GM12878 (cell line): Measurements from ENCODE around the gene STK32B. TPM values are rescaled to one million over a fixed set of nuclear protein-coding genes. Genes with fewer than 3 reads are reported as not detected.

Experiments used
- ATAC-seq: fragments of 200-7000 bp; cut with Tn5 transposase; 3 replicates; pipeline ENCODE4 v1.9.1; 2020; ENCODE audit warnings: mild to moderate bottlenecking, moderate library complexity
- BruUV-seq: library from RNA; stranded (reverse); fragments of 400-500 nt; replicated peaks from 2 replicates; lab custom pipeline; 2021; lab: Mats Ljungman, UMichigan
- CTCF ChIA-PET: fragments of 300-600 bp; sonication (Branson Sonifier 250); formaldehyde crosslinking; extraction: SDS; loops from one replicate; lab custom pipeline; 2021; ENCODE audit warnings: inconsistent platforms; lab: Yijun Ruan, JAX
- POLR2A ChIA-PET: fragments of 350-600 bp; formaldehyde crosslinking; extraction: SDS; loops from one replicate; lab custom pipeline; 2021; ENCODE audit warnings: inconsistent platforms; lab: Charles Lee
- RAD21 ChIA-PET: fragments of 300-600 bp; sonication (Branson Sonifier 250); formaldehyde crosslinking; loops from one replicate; lab custom pipeline; 2023; ENCODE audit warnings: antibody characterized with exemption; ENCODE audit not compliant: unreplicated experiment; lab: Charles Lee
- SMC1A ChIA-PET: fragments of 300-600 bp; sonication (Branson Sonifier 250); formaldehyde crosslinking; loops from one replicate; lab custom pipeline; 2023; ENCODE audit not compliant: unreplicated experiment, uncharacterized antibody; lab: Charles Lee
- DNase-seq: peaks from one replicate; pipeline ENCODE4 v3.0.0-alpha.2; 2011; ENCODE audit warnings: low read depth, low spot score
- FAIRE-seq: peaks from 3 replicates; lab custom pipeline; 2011; peaks lifted over from hg19 to GRCh38; lab: Jason Lieb, UNC
- H2AFZ ChIP-seq: 2 replicates; pipeline ENCODE4 v1.6.0; 2011; ENCODE audit warnings: low read depth, low read length, control low read depth; ENCODE audit not compliant: control insufficient read depth
- H3K27ac ChIP-seq: 2 replicates; pipeline ENCODE4 v1.5.1; 2011; ENCODE audit warnings: control low read depth; ENCODE audit not compliant: control insufficient read depth, insufficient read depth
- H3K27me3 ChIP-seq, 2 experiments: replicated peaks in 1 of 2; 2 replicates each; pipeline versions ENCODE4 v1.6.0 to v1.6.1; 2011; ENCODE audit warnings: low read length in 1 of 2; ENCODE audit not compliant: control insufficient read depth in 2 of 2, insufficient read depth in 2 of 2
- H3K36me3 ChIP-seq, 2 experiments: 2 replicates each; pipeline ENCODE4 v1.5.1; 2011; ENCODE audit warnings: low read length in 1 of 2; ENCODE audit not compliant: control insufficient read depth in 2 of 2, insufficient read depth in 2 of 2
- H3K4me1 ChIP-seq: 2 replicates; pipeline ENCODE4 v1.6.1; 2011; ENCODE audit warnings: mild to moderate bottlenecking, low read length, moderate library complexity, mixed read lengths; ENCODE audit not compliant: control insufficient read depth, insufficient read depth
- H3K4me2 ChIP-seq: 2 replicates; pipeline ENCODE4 v1.6.0; 2011; ENCODE audit warnings: control low read depth; ENCODE audit not compliant: control insufficient read depth, insufficient read depth
- H3K4me3 ChIP-seq: fragments of 200-600 bp; sonication (generic); 2 replicates; pipeline ENCODE4 v1.5.1; 2016
- H3K79me2 ChIP-seq: 2 replicates; pipeline ENCODE4 v1.6.0; 2011; ENCODE audit warnings: low read length; ENCODE audit not compliant: control insufficient read depth, insufficient read depth
- H3K9ac ChIP-seq: 2 replicates; pipeline ENCODE4 v1.8.0; 2011; ENCODE audit warnings: low read length, control low read depth, mixed read lengths; ENCODE audit not compliant: control insufficient read depth, insufficient read depth
- H3K9me3 ChIP-seq: replicated peaks from 3 replicates; pipeline ENCODE4 v1.5.1; 2011; ENCODE audit warnings: mild to moderate bottlenecking, low read length; ENCODE audit not compliant: control insufficient read depth, insufficient read depth
- H4K20me1 ChIP-seq: 2 replicates; pipeline ENCODE4 v1.6.0; 2011; ENCODE audit not compliant: control insufficient read depth, insufficient read depth
- ATF3 ChIP-seq: IDR thresholded peaks from 2 replicates; pipeline ENCODE4 v1.6.1; 2011; ENCODE audit warnings: low read depth, mild to moderate bottlenecking, low read length, moderate library complexity, borderline replicate concordance; ENCODE audit errors: extremely low read depth
- GABPA ChIP-seq: IDR thresholded peaks from 2 replicates; pipeline ENCODE4 v1.6.1; 2014; ENCODE audit warnings: antibody characterized with exemption, low read depth, mild to moderate bottlenecking, inconsistent platforms
- MAX ChIP-seq: IDR thresholded peaks from 2 replicates; pipeline ENCODE4 v1.6.1; 2012; ENCODE audit warnings: low read depth, low read length, improper control_type of control experiment
- PRDM15 ChIP-seq: fragments of 450-650 bp; formaldehyde crosslinking; IDR thresholded peaks from 2 replicates; pipeline ENCODE4 v1.4.0; 2020; ENCODE audit warnings: mild to moderate bottlenecking, moderate library complexity
- RB1 ChIP-seq: fragments of 450-650 bp; formaldehyde crosslinking; IDR thresholded peaks from 2 replicates; pipeline ENCODE4 v1.6.1; 2017; ENCODE audit warnings: mild to moderate bottlenecking, borderline replicate concordance
- SIN3A ChIP-seq: IDR thresholded peaks from 2 replicates; pipeline ENCODE4 v1.6.1; 2012; ENCODE audit warnings: low read depth, low read length, improper control_type of control experiment
- SIX5 ChIP-seq: IDR thresholded peaks from 2 replicates; pipeline ENCODE4 v1.6.1; 2011; ENCODE audit warnings: mild to moderate bottlenecking, low read depth, low read length, moderate library complexity; ENCODE audit not compliant: severe bottlenecking
- TCF12 ChIP-seq: IDR thresholded peaks from 2 replicates; pipeline ENCODE4 v1.6.1; 2011; ENCODE audit warnings: low read depth, mild to moderate bottlenecking, low read length
- ZNF274 ChIP-seq: IDR thresholded peaks from one replicate; pipeline ENCODE4 v1.8.0; 2011; ENCODE audit not compliant: insufficient read length, insufficient read depth
- WGBS: methylation state at CpG from one replicate; pipeline ENCODE4 v1.1.6; 2016; ENCODE audit warnings: low lambda C conversion rate; ENCODE audit not compliant: insufficient replicate concordance, insufficient coverage; ENCODE audit errors: missing lambda C conversion rate; 5-methylcytosine and 5-hydroxymethylcytosine counted together
- in situ Hi-C: fragments of 300-500 bp; cut with MboI; formaldehyde crosslinking; loops from 9 replicates; pipeline ENCODE4 v1.14.3; 2018; ENCODE audit warnings: mixed read lengths
- intact Hi-C: fragments of 100-400 bp; cut with micrococcal nuclease; formaldehyde crosslinking; loops from one replicate; pipeline ENCODE4 v1.14.2; 2022; ENCODE audit not compliant: unreplicated experiment
- polyA plus RNA-seq, 11 experiments: library from polyadenylated mRNA; depleted of rRNA in 4 of 11; unstranded in 6 of 11; stranded (reverse) in 5 of 11; fragments of >200 nt; fragmentation: Nextera tagmentation in 4 of 11; fragmentation: Illumina TruSeq in 1 of 11; extraction: Ambion mirVana in 4 of 11; extraction: Trizol in 1 of 11; gene quantifications; 1 replicate in 1 of 11; 2 replicates in 10 of 11; pipeline versions ENCODE4 v1.2.1 to v1.2.3, GENCODE V29; 2011 to 2016; ENCODE audit warnings: inconsistent platforms in 2 of 11, missing spikeins in 2 of 11, low read depth in 1 of 11
- total RNA-seq, 4 experiments: library from RNA; depleted of rRNA in 3 of 4; stranded (reverse); fragments of >200 nt in 3 of 4; fragmentation: Illumina TruSeq in 1 of 4; extraction: Trizol in 1 of 4; gene quantifications; 2 replicates each; pipeline versions ENCODE4 v1.2.1 to v1.2.3, GENCODE V29; 2013 to 2021
- TF ChIP-seq, protein P1 (sequence below): fragments of 450-650 bp; IDR thresholded peaks from 2 replicates; pipeline ENCODE4 v1.6.1; 2017; ENCODE audit warnings: antibody characterized with exemption, mild to moderate bottlenecking, moderate library complexity
- TF ChIP-seq, protein P2 (sequence below): IDR thresholded peaks from 2 replicates; pipeline ENCODE4 v1.6.1; 2011; ENCODE audit warnings: borderline replicate concordance, low read depth, mild to moderate bottlenecking, moderate library complexity, mixed read lengths, low read length; ENCODE audit not compliant: insufficient read depth; ENCODE audit errors: extremely low read length

The STK32B gene
- total and polyA plus RNA-seq, 10 of the 15 experiments (the other 5 are each of a cell fraction or from before 2014, with no cell fraction given): 0.04 to 0.12 (median 0.08) TPM; not detected in 7

DNA sequence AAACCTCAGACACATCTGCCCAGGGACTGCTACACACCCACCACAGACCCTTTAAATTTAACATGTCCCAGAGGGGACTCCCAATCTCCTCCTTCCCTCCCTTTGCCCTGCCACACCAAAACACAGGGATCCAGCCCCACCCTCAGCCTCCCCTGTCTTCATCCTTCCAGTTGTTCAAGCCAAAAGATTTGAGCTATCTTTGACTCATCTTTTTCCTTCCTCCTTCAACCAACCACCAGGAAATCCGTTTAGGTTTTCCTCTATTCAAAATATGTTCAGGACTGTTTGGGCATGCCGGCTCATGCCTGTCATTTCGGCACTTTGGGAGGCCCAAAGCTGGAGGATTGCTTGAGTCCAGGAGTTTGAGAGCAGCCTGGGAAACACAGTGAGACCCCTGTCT lies 6.9 kb upstream of the STK32B start (continued):
- TF ChIP-seq, protein P1, sequence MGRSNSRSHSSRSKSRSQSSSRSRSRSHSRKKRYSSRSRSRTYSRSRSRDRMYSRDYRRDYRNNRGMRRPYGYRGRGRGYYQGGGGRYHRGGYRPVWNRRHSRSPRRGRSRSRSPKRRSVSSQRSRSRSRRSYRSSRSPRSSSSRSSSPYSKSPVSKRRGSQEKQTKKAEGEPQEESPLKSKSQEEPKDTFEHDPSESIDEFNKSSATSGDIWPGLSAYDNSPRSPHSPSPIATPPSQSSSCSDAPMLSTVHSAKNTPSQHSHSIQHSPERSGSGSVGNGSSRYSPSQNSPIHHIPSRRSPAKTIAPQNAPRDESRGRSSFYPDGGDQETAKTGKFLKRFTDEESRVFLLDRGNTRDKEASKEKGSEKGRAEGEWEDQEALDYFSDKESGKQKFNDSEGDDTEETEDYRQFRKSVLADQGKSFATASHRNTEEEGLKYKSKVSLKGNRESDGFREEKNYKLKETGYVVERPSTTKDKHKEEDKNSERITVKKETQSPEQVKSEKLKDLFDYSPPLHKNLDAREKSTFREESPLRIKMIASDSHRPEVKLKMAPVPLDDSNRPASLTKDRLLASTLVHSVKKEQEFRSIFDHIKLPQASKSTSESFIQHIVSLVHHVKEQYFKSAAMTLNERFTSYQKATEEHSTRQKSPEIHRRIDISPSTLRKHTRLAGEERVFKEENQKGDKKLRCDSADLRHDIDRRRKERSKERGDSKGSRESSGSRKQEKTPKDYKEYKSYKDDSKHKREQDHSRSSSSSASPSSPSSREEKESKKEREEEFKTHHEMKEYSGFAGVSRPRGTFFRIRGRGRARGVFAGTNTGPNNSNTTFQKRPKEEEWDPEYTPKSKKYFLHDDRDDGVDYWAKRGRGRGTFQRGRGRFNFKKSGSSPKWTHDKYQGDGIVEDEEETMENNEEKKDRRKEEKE: no peak
- TF ChIP-seq ATF3 (no peak), SIX5 (no peak), MAX (no peak)

- DNase-seq (no peak), FAIRE-seq (no peak), ATAC-seq (no peak)
- intact Hi-C loops: no loop called here
- in situ Hi-C loops: no loop called here
- H3K9me3 ChIP-seq: no peaks in the 10 kb centered on the region; the same call in 2 of the 3 replicates
- no peak overlapping the region for H3K4me3 ChIP-seq
- POLR2A ChIA-PET: no interaction called here
- H3K27me3 ChIP-seq: no peaks in the 10 kb centered on the region
- H2AFZ ChIP-seq: no peak overlapping the region
- H3K4me2 ChIP-seq: no peak overlapping the region
- no peaks in the 10 kb centered on the region for H3K79me2 ChIP-seq
- no peaks in the 10 kb centered on the region for H3K4me1 ChIP-seq
- H4K20me1 ChIP-seq: no peaks in the 10 kb centered on the region
- RAD21 ChIA-PET: no interaction called here
- BruUV-seq: no TSS peak
- H3K9ac ChIP-seq: no peak overlapping the region
- no peaks in the 10 kb centered on the region for H3K36me3 ChIP-seq
- 3% methylated on average over 3 of the region's 3 CpGs for WGBS
- SMC1A ChIA-PET: no interaction called here
- no peak overlapping the region for H3K27ac ChIP-seq
- CTCF ChIA-PET: no interaction called here
- TF ChIP-seq, protein P2, sequence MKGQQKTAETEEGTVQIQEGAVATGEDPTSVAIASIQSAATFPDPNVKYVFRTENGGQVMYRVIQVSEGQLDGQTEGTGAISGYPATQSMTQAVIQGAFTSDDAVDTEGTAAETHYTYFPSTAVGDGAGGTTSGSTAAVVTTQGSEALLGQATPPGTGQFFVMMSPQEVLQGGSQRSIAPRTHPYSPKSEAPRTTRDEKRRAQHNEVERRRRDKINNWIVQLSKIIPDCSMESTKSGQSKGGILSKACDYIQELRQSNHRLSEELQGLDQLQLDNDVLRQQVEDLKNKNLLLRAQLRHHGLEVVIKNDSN: no peak
- no peak for TF ChIP-seq ZNF274
- no peak for TF ChIP-seq SIN3A
- TF ChIP-seq PRDM15: no peak
- no peak for TF ChIP-seq GABPA
- no peak for TF ChIP-seq RB1
- no peak for TF ChIP-seq TCF12
Observed at GRCh38 chr4:5045097-5045496, 6.2 kb upstream of the STK32B start.
